RPMI7951 (cell line): ENCODE data around the gene CRB2. TPM values are rescaled to one million over a fixed set of nuclear protein-coding genes. Genes with fewer than 3 reads are reported as not detected.
A peak's percentile ranks its signal among the peaks of the same experiment; 100 is the strongest.

Source experiments
- DNase-seq: peaks from one replicate; pipeline ENCODE4 v3.0.0-alpha.2; 2012; ENCODE audit warnings: low read depth
- total RNA-seq: library from RNA; depleted of rRNA; stranded (reverse); fragments of >200 nt; shearing (Covaris generic); gene quantifications from 2 replicates; pipeline ENCODE4 v1.2.3, GENCODE V29; 2014

Gene CRB2
- total RNA-seq, 1 experiment from 2014 or later: not detected

DNA sequence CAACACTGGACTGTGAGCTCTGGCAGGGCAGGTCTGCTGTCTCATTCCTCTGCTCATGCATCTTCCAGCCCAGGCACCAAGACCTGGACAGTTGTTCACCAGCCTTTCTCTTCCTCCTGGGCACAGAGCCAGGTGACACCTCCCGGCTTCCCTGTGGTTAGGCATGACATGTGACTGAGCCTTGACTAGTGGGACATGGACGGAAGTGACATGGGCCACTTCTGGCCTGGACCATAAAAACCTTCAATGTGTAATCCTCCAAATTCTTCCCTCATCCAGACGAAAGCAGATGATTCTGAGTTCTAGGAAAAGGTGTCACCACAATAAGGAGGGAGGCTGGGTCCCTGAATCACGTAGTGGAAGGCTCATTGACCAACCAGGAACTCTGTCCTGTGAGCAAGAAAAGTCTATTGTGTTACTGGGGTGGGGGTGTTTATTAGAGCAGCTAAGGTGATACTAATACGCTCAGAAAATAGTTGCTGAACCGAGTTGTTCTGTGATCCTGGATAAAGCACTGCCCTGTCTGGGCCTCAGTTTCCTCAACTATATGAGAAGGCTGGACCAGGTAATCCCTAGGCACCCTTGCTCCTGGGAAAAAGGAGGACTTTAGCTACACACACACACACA is 26.6 kb upstream of the CRB2 start:
- DNase-seq: peak; percentile 76

- DNase-seq: no peak
Observed at GRCh38 chr9:123331346-123332060, 24.5 kb upstream of the CRB2 start.

DNA sequence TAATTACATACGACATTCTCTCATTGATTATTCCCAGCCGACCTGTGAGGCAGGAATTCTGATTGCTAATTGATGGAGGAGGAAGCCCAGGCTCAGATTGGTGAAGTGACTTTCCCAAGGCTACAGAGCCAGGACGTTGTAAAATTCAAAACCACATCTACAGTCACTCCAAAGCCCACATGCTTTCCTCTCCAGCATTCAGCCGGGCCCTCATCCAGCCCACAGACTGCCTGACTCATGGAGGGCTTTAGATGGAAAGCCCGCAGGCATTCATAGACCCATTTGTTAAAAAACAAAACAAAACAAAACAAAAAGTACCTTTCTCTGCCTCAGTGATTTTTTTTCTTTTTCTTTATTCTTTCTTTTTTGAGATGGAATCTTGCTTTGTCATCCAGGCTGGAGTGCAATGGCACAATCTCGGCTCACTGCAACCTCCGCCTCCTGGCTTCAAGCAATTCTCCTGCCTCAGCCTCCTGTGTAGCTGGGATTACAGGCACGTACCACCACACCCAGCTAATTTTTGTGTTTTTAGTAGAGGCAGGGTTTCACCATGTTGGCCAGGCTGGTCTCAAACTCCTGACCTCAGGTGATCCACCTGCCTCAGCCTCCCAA is 22.8 kb upstream of the CRB2 start:
- peak; percentile 90 for DNase-seq

GRCh38 chr9:123334639-123335038 is 21.4 kb upstream of the CRB2 start:
- no peak for DNase-seq

GRCh38 chr9:123335193-123335985 is 20.6 kb upstream of the CRB2 start:
- peak; percentile 81 for DNase-seq

GRCh38 chr9:123335986-123336329 is 20.0 kb upstream of the CRB2 start:
- no peak for DNase-seq

GRCh38 chr9:123336449-123336848 is 19.5 kb upstream of the CRB2 start:
- DNase-seq: no peak

- no peak for DNase-seq
Observed at GRCh38 chr9:123336959-123337358, 19.0 kb upstream of the CRB2 start.

- DNase-seq: no peak
Observed at GRCh38 chr9:123337971-123338370, 18.0 kb upstream of the CRB2 start.

GRCh38 chr9:123338710-123339665 is 17.0 kb upstream of the CRB2 start:
- DNase-seq: no peak

- peak; percentile 29 for DNase-seq
Observed at GRCh38 chr9:123339666-123340510, 16.1 kb upstream of the CRB2 start.

DNA sequence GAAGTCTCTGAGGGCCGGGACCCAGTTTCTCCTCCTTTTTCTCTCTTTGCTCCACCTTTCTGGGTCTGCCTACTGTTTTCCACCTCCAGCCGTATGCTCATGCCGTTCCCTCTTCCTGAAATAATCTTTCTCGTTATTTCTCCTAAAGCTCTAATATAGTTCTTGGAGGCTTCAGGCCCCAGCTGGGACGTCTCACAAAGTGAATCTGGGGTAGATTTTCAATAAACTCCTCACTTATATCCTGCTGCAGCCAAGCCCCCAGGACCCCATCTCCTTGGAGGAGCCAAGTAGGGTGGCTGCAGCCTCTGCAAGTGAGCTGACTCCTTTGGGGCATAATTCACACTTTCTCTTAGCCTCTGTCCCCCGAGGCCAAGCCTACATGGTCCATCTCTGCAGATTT is 14.2 kb upstream of the CRB2 start:
- DNase-seq: no peak

DNA sequence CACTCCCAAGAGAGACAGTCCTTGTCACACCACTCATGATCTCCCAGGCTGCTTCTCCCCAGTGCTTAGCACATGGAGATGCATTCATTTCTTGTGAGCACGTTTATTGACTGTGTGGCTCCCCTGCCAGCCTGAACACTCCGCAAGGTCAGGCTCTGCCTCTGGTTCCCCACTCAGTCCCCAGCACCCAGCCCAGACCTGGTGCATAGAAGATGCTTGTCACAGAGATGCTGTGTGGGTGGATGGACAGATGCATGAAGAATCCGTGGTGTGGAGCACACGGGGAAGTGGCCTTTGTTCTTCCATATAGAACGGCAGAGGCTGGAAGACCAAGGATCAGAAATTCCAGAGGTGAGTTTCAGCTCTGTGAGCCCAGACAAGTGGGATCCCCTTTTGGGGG is 13.8 kb upstream of the CRB2 start:
- no peak for DNase-seq

DNA sequence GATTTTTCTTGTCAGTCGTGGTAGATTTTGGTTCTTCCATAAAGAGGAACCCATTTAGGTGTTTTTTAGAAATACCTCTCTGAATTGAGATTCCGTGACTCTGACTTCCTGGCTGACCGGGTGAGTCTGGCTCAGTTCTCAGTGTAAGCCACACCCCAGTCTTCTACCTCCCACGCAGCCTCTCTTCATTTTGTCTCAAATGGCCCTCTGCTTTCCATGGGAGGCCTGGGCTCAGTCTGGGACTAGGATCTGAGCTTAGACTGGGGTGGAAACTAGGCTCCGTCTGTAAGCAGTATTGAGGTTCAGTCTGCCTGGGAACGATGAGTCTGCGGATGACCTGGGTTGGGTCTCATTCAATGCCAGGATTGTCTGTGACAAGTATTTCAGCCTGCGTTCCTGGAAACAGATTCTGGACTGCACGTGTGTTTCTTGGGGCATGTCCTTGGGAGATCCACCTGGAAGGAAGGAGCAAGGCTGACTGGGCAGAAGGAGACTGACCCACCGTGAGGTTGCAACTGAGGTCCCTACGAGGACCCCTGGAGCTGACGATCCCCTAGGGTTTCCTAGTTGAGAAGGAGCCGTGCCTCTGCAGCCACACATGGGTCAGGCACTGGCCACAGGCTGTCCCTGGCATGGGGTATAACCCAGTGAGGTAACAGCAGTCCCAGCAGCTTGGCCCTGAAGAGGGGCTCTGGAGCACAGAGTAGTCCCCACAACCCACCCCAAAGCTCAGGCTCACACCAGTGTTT is 12.4 kb upstream of the CRB2 start:
- no peak for DNase-seq

DNA sequence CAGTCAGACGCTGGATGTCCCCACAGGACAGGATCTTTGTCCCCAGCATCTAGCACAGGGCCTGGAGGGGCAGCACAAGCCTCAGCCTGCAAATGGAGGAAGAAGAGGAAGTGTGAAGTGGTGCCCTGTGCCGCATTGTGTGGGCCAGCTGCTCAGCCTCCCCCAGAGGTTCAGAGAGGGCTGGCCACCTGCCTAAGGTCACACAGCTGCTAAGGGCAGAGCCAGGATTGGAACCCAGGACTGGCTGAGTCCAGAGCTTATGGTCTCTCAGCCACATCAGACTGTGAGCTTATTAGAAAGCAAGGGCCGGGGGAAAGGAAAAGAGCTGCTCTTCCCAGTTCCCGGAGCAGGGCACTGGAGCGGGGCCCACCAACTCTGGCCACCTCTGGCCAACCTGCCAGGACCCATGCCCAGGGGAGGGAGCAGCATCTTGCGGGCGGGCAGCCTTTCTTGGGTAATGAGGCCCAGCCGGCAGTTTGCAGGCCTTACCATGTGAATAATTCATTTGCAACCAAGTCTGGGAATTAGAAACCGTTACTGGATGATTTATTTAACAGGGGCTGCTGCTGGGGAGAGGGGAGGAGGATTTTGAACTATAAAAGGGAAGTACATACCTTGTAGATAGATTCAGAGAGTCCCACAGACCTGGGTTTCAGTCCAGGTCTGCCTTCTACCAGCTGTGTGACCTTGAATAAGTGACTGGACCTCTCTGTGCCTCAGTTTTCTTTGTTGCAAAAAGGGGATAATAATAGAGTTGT is 11.6 kb upstream of the CRB2 start:
- DNase-seq: no peak

- DNase-seq: no peak
Observed at GRCh38 chr9:123345567-123345955, 10.4 kb upstream of the CRB2 start.

GRCh38 chr9:123346026-123346425 is 10.0 kb upstream of the CRB2 start:
- no peak for DNase-seq

DNA sequence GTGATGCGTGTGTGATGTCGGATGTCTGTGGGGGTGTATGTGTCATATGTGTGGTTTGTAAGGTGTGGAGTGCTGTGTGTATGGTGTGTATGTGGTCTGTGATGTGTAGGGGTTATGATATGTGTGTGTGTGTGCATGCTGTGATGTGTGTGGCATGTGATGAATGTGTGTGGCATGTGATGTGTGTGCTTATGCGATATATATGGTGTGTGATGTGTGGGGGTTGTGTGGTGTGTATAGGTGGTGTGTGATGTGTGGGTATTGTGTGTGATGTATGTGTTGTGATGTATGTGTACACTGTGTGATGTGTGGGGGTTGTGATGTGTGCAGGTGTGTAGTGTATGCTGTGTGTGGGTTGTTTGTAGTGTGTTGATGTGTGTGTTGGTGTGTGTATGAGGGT is 9.2 kb upstream of the CRB2 start:
- DNase-seq: no peak
